H1 (cell line): ENCODE data around the gene GLIPR2.

ENCODE experiments used
- GABPA ChIP-seq: IDR thresholded peaks from 2 replicates; pipeline ENCODE4 v1.6.1; 2011; ENCODE audit warnings: mild to moderate bottlenecking, low read length, moderate library complexity, borderline replicate concordance; ENCODE audit not compliant: insufficient read depth
- POLR2A ChIP-seq, 2 experiments: IDR thresholded peaks; 1 replicate in 1 of 2; 2 replicates in 1 of 2; pipeline ENCODE4 v1.6.1; 2011; ENCODE audit warnings: low read depth in 2 of 2, low read length in 2 of 2, mild to moderate bottlenecking in 2 of 2; ENCODE audit errors: control extremely low read depth in 1 of 2
- TAF1 ChIP-seq: IDR thresholded peaks from 2 replicates; pipeline ENCODE4 v1.6.1; 2011; ENCODE audit warnings: mild to moderate bottlenecking, low read depth, low read length
- TF ChIP-seq, protein P1 (sequence below), 3 experiments: IDR thresholded peaks; 1 replicate in 2 of 3; 2 replicates in 1 of 3; pipeline versions ENCODE4 v1.5.1 to v1.6.1; 2011; ENCODE audit warnings: low read length in 3 of 3, mild to moderate bottlenecking in 3 of 3, inconsistent platforms in 2 of 3, low read depth in 1 of 3, moderate library complexity in 1 of 3; ENCODE audit not compliant: insufficient read depth in 1 of 3; ENCODE audit errors: control extremely low read depth in 1 of 3

DNA sequence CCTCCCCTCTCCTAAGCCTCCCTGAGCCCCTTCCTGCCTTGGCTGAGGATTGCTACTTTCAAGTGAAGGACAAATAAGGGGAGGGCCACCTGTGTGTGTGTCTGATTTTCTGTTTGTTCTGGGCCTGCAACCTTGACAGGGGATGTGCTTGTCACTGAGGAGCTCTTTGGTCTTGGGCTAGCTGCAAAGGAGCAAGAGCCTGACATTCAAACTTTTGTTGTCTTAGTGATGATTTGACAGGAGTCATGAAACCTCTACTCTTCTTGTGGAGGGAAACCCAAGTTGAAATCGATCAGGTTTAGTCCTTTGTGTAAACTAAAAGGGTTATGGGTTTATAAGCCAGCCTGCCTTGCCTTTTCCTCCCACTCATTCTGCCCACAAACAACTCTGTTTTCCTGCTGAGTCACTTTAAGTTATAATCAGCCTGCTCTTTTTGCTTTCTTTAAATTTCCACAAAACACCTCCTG lies 71.0 kb downstream of the GLIPR2 start:
- TF ChIP-seq, protein P1, sequence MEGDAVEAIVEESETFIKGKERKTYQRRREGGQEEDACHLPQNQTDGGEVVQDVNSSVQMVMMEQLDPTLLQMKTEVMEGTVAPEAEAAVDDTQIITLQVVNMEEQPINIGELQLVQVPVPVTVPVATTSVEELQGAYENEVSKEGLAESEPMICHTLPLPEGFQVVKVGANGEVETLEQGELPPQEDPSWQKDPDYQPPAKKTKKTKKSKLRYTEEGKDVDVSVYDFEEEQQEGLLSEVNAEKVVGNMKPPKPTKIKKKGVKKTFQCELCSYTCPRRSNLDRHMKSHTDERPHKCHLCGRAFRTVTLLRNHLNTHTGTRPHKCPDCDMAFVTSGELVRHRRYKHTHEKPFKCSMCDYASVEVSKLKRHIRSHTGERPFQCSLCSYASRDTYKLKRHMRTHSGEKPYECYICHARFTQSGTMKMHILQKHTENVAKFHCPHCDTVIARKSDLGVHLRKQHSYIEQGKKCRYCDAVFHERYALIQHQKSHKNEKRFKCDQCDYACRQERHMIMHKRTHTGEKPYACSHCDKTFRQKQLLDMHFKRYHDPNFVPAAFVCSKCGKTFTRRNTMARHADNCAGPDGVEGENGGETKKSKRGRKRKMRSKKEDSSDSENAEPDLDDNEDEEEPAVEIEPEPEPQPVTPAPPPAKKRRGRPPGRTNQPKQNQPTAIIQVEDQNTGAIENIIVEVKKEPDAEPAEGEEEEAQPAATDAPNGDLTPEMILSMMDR (IDR thresholded peaks at IDR 0.05; ENCODE audit: control extremely low read depth in 1 of 3, insufficient read depth in 1 of 3, low read depth in 1 of 3, low read length in 3 of 3): no peak
- TF ChIP-seq TAF1: no peak
- TF ChIP-seq POLR2A (IDR thresholded peaks at IDR 0.05; ENCODE audit: control extremely low read depth in 1 of 2, low read depth in 2 of 2, low read length in 2 of 2): no peak
- TF ChIP-seq GABPA: no peak
